Umbilical cord (tissue), 2 donors: ENCODE measurements around the gene GABPB1. TPM values are rescaled to one million over a fixed set of nuclear protein-coding genes. Genes with fewer than 3 reads are reported as not detected.

Source experiments
- DNase-seq: peaks from one replicate; pipeline ENCODE4 v3.0.0-alpha.2; 2015; ENCODE audit warnings: low spot score
- total RNA-seq: library from RNA; depleted of rRNA; stranded (reverse); fragments of >200 nt; gene quantifications from one replicate; pipeline ENCODE4 v1.2.3, GENCODE V29; 2014; ENCODE audit warnings: low replicate concordance; ENCODE audit not compliant: insufficient read depth

Gene GABPB1
- total RNA-seq, 1 donor from 2014 or later: 41.4 TPM

DNA sequence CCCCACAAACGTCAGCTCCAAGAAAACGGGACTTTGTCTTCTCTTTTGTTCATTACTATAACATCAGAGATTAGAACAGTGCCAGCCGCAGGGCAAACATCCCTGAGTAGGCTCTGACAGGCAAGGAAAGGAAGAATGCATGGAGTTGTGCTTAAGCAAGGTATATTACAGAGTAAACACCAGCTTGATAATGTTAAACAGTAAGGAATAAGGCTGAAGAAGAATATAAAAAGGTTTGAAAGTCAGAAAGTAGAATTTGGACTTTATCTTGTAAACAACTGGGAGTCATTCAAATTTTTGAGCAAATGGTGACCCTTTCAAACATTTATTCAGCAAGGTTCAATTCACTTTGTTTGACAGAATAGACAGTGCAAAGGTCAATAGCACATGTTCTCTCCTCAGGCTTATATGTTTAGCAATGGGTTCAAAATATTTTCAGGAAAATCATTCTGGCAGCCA, 11.0 kb downstream of the GABPB1 start:
- no peak for DNase-seq

- no peak for DNase-seq
These were observed 13.3 kb downstream of the GABPB1 start for GRCh38 chr15:50341616-50342136.

GRCh38 chr15:50340416-50340815, 14.6 kb downstream of the GABPB1 start:
- DNase-seq: no peak

GRCh38 chr15:50339717-50340116, 15.3 kb downstream of the GABPB1 start:
- no peak for DNase-seq

- DNase-seq: no peak
These were observed 19.7 kb downstream of the GABPB1 start for GRCh38 chr15:50335251-50335650.

- DNase-seq: no peak
These were observed 21.8 kb downstream of the GABPB1 start for GRCh38 chr15:50333229-50333628.

DNA sequence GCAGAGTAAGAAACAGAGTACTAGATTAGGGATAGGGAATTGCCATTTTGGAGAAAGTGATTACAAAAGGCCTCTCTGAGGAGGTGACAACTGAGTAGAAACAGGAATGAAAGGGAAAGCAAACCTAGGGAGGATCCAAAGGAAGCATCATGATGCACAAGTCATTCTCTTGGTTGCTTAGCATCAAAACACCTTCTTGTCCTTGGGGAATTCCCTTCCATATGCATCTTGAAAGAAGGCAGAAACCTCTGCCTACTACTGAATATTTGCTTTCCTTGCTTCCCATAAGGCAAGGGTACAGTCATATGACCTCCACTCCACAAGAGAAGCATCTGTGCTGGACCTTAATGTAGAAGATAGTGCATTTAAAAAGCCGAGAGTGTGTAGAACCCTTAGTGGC, 24.1 kb downstream of the GABPB1 start:
- no peak for DNase-seq

GRCh38 chr15:50328116-50328515, 26.9 kb downstream of the GABPB1 start:
- no peak for DNase-seq

GRCh38 chr15:50321680-50322210, 33.3 kb downstream of the GABPB1 start:
- no peak for DNase-seq

DNA sequence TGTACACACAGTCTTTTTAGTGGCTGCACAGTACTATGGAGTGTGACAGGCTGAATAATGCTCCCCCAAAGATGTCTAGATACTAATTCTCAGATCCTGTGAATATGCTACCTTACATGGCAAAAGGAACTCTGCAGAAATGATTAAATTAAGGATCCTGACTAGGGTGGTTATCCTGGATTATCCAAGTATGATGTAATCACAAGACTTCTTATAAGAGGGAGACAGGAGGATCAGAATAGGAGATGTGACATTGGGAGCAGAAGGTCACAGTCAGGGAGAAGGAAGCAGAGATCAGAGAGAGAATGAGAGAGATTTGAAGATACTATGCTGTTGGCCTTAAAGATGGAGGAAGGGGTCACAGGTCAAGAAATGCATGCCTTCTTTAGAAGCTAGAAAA, 34.5 kb downstream of the GABPB1 start:
- DNase-seq: no peak

GRCh38 chr15:50318697-50319096, 36.3 kb downstream of the GABPB1 start:
- no peak for DNase-seq

DNA sequence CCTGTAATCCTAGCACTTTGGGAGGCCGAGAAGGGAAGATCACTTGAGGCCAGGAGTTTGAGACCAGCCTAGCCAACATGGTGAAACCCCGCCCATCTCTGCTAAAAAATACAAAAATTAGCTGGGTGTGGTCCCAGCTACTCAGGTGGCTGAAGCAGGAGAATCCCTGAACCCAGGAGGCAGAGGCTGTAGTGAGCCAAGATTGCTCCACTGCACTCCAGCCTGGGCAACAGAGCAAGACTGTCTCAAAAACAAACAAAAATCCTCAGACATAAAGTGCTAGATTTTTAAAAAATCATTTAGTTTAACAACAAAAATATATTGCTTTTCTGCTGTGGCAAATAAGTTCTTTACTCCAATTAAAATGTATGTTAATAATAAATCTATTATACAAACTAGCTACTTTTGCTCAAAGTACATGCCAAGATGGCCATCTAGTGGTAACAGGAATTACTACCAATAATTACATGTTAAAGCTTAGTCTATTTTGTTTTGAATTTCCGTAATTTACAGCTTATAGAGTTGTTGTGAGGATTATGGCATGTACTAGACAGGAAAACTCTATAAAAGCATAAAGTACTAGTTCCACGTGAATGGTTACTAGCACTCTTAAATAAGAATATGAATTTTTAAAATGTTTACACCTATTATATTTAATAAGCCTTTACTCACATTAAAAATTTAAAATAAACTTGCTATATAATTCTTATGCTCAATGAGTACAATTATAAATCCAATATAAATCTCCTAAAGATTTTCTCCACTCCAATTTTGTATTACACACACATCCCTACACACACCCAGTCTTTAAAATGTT, 39.0 kb downstream of the GABPB1 start:
- peak; percentile 44 for DNase-seq

DNA sequence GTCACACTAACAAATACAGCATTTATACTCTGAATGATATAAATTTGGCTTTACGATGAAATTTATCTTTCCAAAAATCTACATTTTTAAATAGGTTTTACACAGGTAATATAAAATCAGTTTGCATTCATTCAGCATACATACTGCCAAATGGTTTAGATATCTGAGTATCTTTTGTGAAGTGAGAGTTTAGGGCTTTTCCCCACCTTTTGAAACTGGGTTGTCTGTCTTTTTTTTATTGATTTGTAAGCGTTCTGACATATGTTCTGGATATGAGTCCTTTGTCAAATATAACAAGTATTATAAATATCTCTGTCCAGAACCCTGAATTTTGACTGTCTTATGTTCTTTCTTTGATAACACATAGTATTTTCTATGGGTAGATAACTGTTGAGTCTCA, 42.4 kb downstream of the GABPB1 start:
- DNase-seq: no peak

DNA sequence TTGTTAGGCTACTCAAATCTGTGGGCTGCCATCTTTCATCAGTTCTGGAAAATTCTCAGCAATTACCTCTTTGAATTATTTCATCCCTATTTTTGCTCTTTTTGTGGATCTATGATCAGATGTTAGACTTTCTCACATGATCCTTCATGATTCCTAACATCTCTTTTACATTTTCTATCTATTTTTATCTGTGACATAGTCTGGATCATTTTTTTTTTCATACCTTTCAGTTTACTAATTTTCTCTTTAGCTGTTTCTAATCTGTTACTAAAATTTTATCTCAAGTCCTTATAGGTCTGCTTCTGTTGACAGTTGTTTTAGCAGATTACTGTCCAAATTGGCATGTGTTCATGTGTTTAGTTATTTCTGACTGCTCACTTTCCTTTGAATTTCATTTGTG, 47.2 kb downstream of the GABPB1 start:
- no peak for DNase-seq

DNA sequence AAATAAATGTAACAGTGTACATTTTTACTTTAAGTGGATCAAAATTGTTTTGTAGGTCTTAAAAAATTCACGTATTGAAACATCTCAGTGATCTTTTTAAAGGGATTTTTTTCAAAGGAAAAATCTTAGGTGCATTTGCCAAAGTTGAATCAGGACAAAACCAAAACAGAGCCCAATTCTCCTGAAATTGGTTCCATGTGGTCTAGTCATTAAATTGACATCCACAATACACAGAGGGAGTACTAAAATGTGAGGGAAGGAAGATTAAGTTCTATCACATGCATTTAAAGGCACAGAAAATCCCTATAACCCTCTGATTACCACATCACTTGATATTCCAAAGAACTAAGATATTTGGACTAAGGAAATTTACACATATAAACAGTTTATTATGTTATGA, 50.2 kb downstream of the GABPB1 start:
- no peak for DNase-seq

- DNase-seq: no peak
These were observed 52.4 kb downstream of the GABPB1 start for GRCh38 chr15:50302581-50302980.

GRCh38 chr15:50298340-50298739, 56.7 kb downstream of the GABPB1 start:
- no peak for DNase-seq

- no peak for DNase-seq
These were observed 59.0 kb downstream of the GABPB1 start for GRCh38 chr15:50295966-50296365.

DNA sequence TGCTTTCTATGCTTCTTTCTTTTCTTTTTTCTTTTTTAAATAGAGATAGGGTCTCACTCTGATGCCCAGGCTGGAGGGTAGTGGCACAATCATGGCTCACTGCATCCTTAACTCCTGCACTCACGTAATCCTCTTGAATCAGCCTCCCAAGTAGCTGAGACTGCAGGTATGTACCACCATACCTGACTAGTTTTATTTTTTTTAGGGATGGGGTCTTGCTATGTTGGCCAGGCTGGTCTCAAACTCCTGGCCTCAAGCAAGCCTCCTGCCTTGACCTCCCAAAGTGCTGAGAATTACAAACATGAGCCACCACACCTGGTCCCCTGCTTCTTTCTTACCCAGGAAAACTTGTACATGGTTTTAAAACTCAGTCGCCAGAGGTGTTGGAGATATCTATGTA, 65.2 kb downstream of the GABPB1 start:
- no peak for DNase-seq

- no peak for DNase-seq
These were observed 67.5 kb downstream of the GABPB1 start for GRCh38 chr15:50287324-50288116.

- no peak for DNase-seq
These were observed 73.6 kb downstream of the GABPB1 start for GRCh38 chr15:50281427-50281826.

DNA sequence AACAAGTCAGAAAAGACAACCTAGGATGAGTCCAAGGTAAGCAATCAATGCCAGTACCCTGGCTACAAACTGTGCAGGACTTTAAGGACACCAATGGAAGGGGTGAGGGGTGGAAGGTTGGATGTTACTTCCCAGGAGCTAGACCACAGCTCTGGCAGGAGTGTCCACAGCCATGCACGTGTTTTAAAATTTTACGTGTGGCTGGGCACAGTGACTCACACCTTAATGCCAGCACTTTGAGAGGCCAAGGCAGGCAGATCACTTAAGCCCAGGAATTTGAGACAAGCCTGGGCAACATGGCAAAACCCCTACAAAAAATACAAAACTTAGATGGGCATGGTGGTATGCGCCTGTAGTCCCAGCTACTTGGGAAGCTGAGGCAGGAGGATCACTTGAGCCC, 74.7 kb downstream of the GABPB1 start:
- DNase-seq: no peak
